ENCODE results near the gene HDLBP.

DNA sequence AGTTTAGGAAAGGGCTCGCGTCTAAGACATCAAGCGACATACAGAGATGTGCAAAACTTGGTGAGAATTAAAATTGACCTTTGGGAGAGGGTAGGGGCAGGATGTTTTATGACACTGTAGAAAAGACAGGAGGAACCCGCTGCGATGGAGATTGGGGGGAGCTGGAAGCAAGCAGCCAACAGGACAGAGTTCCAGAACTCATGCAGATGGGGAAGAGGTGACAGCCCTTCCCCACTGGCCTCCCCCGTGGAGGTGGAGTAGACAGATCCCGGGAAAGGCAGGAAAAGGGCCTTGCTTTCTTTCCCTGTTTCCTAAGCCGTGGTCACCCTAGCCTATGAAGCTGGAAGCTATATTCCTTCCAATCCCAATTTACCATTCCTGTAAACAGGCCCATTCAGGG lies 87.9 kb downstream of the HDLBP start:
- TF ChIP-seq, protein P1, sequence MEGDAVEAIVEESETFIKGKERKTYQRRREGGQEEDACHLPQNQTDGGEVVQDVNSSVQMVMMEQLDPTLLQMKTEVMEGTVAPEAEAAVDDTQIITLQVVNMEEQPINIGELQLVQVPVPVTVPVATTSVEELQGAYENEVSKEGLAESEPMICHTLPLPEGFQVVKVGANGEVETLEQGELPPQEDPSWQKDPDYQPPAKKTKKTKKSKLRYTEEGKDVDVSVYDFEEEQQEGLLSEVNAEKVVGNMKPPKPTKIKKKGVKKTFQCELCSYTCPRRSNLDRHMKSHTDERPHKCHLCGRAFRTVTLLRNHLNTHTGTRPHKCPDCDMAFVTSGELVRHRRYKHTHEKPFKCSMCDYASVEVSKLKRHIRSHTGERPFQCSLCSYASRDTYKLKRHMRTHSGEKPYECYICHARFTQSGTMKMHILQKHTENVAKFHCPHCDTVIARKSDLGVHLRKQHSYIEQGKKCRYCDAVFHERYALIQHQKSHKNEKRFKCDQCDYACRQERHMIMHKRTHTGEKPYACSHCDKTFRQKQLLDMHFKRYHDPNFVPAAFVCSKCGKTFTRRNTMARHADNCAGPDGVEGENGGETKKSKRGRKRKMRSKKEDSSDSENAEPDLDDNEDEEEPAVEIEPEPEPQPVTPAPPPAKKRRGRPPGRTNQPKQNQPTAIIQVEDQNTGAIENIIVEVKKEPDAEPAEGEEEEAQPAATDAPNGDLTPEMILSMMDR (conservative IDR thresholded peaks at IDR 0.05; ENCODE audit: low read depth, low read length): no peak
- TF ChIP-seq EZH2 (IDR thresholded peaks at IDR 0.05; ENCODE audit: borderline replicate concordance, low read depth, low read length, poor library complexity, severe bottlenecking): no peak
